ENCODE results near the gene NFAM1.

DNA sequence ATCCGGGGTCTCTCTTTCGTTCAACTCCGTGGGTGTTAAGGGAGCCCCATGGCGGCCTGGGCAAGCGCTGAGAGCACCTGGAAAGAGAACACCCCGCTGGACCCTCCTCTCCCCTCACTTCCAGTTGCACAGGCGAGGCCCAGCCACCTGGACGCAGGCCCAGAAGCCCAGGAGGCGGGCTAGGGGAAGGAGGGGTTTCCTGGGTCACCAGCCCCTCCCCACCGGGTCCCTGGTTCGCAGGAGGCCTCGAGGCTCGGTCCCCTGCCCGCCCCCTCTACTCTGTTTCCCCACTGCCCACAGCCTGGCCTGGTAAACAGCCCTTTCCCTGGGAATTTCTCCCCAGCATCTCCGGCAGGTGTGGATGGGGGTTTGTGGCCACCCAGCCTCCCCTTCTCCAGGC is 8.5 kb upstream of the NFAM1 start:
- TF ChIP-seq POLR2A (IDR thresholded peaks at IDR 0.05) (no peak), CTCF (IDR thresholded peaks at IDR 0.05) (no peak)

Data from right lobe of liver (tissue), 4 donors.